Kidney capillary endothelial cell (primary cell): Measurements from ENCODE around the gene PYDC1.
A peak's percentile ranks its signal among the peaks of the same experiment; 100 is the strongest.
"Not testable (repeated sequence)": the region's sequence is repeated elsewhere in the genome, so short reads cannot be mapped to it uniquely, and the experiment has no call there.

Source experiments
- DNase-seq: peaks from one replicate; pipeline ENCODE4 v3.0.0-alpha.2; 2018; ENCODE audit warnings: low spot score

The PYDC1 gene

GRCh38 chr16:31195861-31196260, 21.1 kb downstream of the PYDC1 start:
- DNase-seq: not testable (repeated sequence)

- no peak for DNase-seq
These were observed 22.0 kb downstream of the PYDC1 start for GRCh38 chr16:31194898-31195297.

GRCh38 chr16:31193874-31194273, 23.1 kb downstream of the PYDC1 start:
- no peak for DNase-seq

GRCh38 chr16:31192856-31193642, 23.9 kb downstream of the PYDC1 start:
- no peak for DNase-seq

GRCh38 chr16:31191697-31192428, 25.1 kb downstream of the PYDC1 start:
- DNase-seq: no peak

- DNase-seq: no peak
These were observed 26.0 kb downstream of the PYDC1 start for GRCh38 chr16:31190818-31191444.

GRCh38 chr16:31190061-31190460, 26.9 kb downstream of the PYDC1 start:
- no peak for DNase-seq

- DNase-seq: no peak
These were observed 27.5 kb downstream of the PYDC1 start for GRCh38 chr16:31189412-31189778.

GRCh38 chr16:31188450-31189411, 28.2 kb downstream of the PYDC1 start:
- DNase-seq: no peak

GRCh38 chr16:31187808-31188189, 29.1 kb downstream of the PYDC1 start:
- no peak for DNase-seq

- no peak for DNase-seq
These were observed 29.8 kb downstream of the PYDC1 start for GRCh38 chr16:31186930-31187807.

GRCh38 chr16:31186176-31186575, 30.8 kb downstream of the PYDC1 start:
- DNase-seq: no peak

- no peak for DNase-seq
These were observed 31.6 kb downstream of the PYDC1 start for GRCh38 chr16:31185339-31185738.

GRCh38 chr16:31184888-31185287, 32.0 kb downstream of the PYDC1 start:
- no peak for DNase-seq

- no peak for DNase-seq
These were observed 33.2 kb downstream of the PYDC1 start for GRCh38 chr16:31183432-31184428.

- DNase-seq: no peak
These were observed 34.5 kb downstream of the PYDC1 start for GRCh38 chr16:31182391-31182790.

GRCh38 chr16:31181102-31181830, 35.7 kb downstream of the PYDC1 start:
- no peak for DNase-seq

- DNase-seq: peak; percentile 82
These were observed 37.0 kb downstream of the PYDC1 start, which contains the start of gene FUS for GRCh38 chr16:31179747-31180459. FUS (plus strand) TSS chr16:31180139; CDS start chr16:31180215, 76 bp downstream.
